NT2/D1 (cell line): ENCODE results near the gene GJA5.

Source experiments
- DNase-seq: peaks from one replicate; pipeline ENCODE4 v3.0.0-alpha.2; 2011; ENCODE audit warnings: low read depth, low spot score
- H3K27me3 ChIP-seq: 2 replicates; pipeline ENCODE4 v1.6.0; 2011; ENCODE audit warnings: mild to moderate bottlenecking; ENCODE audit not compliant: insufficient read length, insufficient read depth
- H3K36me3 ChIP-seq: 2 replicates; pipeline ENCODE4 v1.6.1; 2011; ENCODE audit warnings: mild to moderate bottlenecking, low read length, mixed read lengths; ENCODE audit not compliant: insufficient read depth, insufficient read length
- H3K4me1 ChIP-seq: 2 replicates; pipeline ENCODE4 v1.5.1; 2011; ENCODE audit not compliant: insufficient read depth, insufficient read length
- H3K4me3 ChIP-seq: 2 replicates; pipeline ENCODE4 v1.5.1; 2011; ENCODE audit warnings: low read depth; ENCODE audit not compliant: insufficient read length
- H3K9ac ChIP-seq: 2 replicates; pipeline ENCODE4 v1.6.0; 2011; ENCODE audit warnings: low read depth; ENCODE audit not compliant: insufficient read length
- H3K9me3 ChIP-seq: 2 replicates; pipeline ENCODE4 v1.5.1; 2011; ENCODE audit warnings: mild to moderate bottlenecking, low read length; ENCODE audit not compliant: insufficient read depth
- SUZ12 ChIP-seq: IDR thresholded peaks from 2 replicates; pipeline ENCODE4 v1.6.1; 2011; ENCODE audit not compliant: insufficient read length, insufficient read depth; ENCODE audit errors: extremely low read depth
- YY1 ChIP-seq: IDR thresholded peaks from 2 replicates; pipeline ENCODE4 v1.6.1; 2011; ENCODE audit not compliant: insufficient read length, insufficient read depth
- ZNF274 ChIP-seq: IDR thresholded peaks from 2 replicates; pipeline ENCODE4 v1.6.1; 2011; ENCODE audit warnings: mild to moderate bottlenecking, low read depth, low read length

GJA5 gene

GRCh38 chr1:147717706-147718097, 42.7 kb downstream of the GJA5 start:
- Histone ChIP-seq H3K4me3 (no peak overlapping the region), H3K4me1 (peaks cover 4% of the 10 kb centered on the region)
- no peak for TF ChIP-seq YY1
- no peak for TF ChIP-seq ZNF274
- TF ChIP-seq SUZ12, result no peak

GRCh38 chr1:147717051-147717705, 43.2 kb downstream of the GJA5 start:
- Histone ChIP-seq H3K9me3 (peaks cover 20% of the 10 kb centered on the region; the same call in 1 of the 2 replicates), H3K36me3 (no peaks in the 10 kb centered on the region), H3K4me1 (peaks cover 4% of the 10 kb centered on the region), H3K9ac (no peak overlapping the region), H3K4me3 (no peak overlapping the region), H3K27me3 (no peaks in the 10 kb centered on the region)
- no peak for DNase-seq
- no peak for TF ChIP-seq SUZ12
- TF ChIP-seq YY1, result no peak
- TF ChIP-seq ZNF274, result no peak

More at GRCh38 chr1:147717706-147718097, 42.7 kb downstream of the GJA5 start:
- DNase-seq, result no peak
- no peaks in the 10 kb centered on the region for H3K27me3 ChIP-seq
- H3K36me3 ChIP-seq, result no peaks in the 10 kb centered on the region
- H3K9ac ChIP-seq, result no peak overlapping the region
- H3K9me3 ChIP-seq, result peaks cover 20% of the 10 kb centered on the region; the same call in 1 of the 2 replicates

- no peaks in the 10 kb centered on the region for H3K4me1 ChIP-seq
- H3K4me3 ChIP-seq, result no peak overlapping the region
- DNase-seq, result no peak
- H3K36me3 ChIP-seq, result no peaks in the 10 kb centered on the region
- TF ChIP-seq SUZ12, result no peak
- TF ChIP-seq YY1, result no peak
- no peaks in the 10 kb centered on the region for H3K27me3 ChIP-seq
- H3K9ac ChIP-seq, result no peak overlapping the region
- H3K9me3 ChIP-seq, result no peaks in the 10 kb centered on the region
These were observed 47.8 kb downstream of the GJA5 start for GRCh38 chr1:147712605-147713004.
